GM19025 (cell line): ENCODE data around the gene MAMSTR.

ENCODE experiments used
- ATAC-seq: cut with Tn5 transposase; IDR thresholded peaks from one replicate; pipeline ENCODE4 v1.9.1; 2021; ENCODE audit warnings: mild to moderate bottlenecking, low read depth, moderate library complexity; ENCODE audit not compliant: unreplicated experiment

Gene MAMSTR

DNA sequence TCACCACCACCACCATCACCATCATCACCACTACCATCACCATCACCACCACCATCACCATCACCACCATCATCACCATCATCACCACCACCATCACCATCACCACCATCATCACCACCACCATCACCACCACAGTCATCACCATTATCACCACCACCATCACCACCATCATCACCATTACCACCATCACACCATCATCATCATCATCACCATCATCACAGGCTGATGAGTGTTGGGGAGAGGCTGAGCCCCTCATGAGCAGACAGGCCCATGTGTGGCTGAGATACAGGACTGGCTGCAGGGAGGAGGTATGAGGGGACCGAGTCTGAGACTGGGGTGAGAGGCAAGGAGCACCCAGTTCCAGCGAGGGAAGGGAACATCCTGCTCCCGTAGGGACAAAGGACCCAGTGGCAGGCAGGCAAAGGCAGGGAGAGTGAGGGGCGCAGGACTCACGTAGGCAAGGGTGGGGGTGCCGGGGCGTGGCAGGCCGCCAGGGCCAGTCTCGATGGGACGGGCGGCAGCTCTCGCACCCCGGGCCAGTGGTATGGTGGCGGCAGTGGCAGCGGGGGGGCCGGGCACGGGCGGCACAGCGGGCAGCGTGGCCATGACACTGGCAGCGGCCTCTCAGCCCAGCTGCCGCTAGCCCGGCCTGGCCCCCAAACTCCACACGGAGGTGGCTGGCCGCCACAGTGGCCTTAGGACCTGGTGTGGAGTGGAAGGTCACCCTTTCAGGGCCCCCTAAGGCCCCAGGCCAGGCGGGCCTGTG lies 49.4 kb downstream of the MAMSTR start:
- no peak for ATAC-seq

DNA sequence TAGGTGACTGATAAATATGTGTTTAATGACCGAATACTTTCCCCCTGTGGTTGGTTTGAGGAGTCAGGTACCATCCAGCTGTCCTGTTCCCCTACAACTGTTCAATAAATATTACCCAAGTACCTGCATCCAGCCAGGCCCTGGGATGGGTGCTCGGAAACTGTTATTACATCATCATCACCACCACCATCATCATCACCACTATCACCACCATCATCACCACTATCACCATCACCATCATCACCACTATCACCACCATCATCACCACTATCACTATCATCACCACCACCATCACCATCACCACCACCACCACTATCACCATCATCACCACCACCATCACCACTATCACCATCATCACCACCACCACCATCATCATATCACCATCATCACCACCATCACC lies 50.8 kb downstream of the MAMSTR start:
- no peak for ATAC-seq

- ATAC-seq = no peak
These were observed 51.2 kb downstream of the MAMSTR start for GRCh38 chr19:48668332-48668731.

DNA sequence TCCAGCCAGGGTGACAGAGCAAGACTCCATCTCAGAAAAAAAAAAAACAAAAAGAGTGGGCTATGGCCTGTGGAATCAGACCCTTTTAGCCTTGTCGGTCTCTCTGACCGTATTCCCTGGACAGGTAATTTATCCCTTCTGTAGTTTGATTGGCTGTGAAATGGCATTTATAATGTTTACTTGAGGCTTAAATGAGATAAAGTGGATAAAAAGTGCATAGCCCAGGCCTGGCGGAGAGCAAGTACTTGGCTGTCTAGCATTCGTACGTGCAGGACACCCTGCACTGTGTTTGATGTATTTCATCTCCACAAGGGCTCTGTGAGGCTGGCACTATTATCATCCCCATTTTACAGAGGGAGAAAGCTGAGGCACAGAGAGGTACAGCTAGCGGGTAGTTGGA lies 53.7 kb downstream of the MAMSTR start:
- no peak for ATAC-seq

GRCh38 chr19:48664476-48664875 lies 55.0 kb downstream of the MAMSTR start:
- no peak for ATAC-seq

- no peak for ATAC-seq
These were observed 55.9 kb downstream of the MAMSTR start for GRCh38 chr19:48663667-48664066.
